ENCODE results near the gene SFMBT1. TPM values are rescaled to one million over a fixed set of nuclear protein-coding genes. Genes with fewer than 3 reads are reported as not detected.

The SFMBT1 gene
- total RNA-seq, 6 experiments from 2014 or later: 9.2 to 14.0 (median 10.7) TPM

DNA sequence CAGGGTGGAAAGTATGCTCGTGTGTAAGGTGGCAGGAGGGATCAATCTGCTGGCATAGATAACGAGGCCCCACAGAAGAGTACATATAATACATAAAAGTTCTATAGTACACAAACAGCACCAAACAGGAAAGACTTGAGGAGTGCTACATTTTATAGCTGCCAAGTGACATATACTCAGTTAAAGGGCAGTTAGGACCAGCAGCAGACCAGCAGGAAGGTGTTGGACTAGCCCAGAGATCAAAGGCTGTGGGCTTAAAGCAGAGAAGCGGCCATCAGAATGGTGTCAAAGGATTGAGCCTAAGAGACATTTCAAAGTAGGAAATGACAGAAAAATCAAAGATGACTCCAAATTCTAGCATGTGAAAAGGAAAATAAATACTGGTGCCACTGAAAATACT is 34.5 kb downstream of the SFMBT1 start:
- H3K36me3 ChIP-seq: no peaks in the 10 kb centered on the region
- ATAC-seq (no peak), DNase-seq (no peak)
- no peaks in the 10 kb centered on the region for H3K4me1 ChIP-seq
- intact Hi-C loops (cut with DNase I): no loop called here
- TF ChIP-seq POLR2A (IDR thresholded peaks at IDR 0.05): no peak
- TF ChIP-seq, protein P1, sequence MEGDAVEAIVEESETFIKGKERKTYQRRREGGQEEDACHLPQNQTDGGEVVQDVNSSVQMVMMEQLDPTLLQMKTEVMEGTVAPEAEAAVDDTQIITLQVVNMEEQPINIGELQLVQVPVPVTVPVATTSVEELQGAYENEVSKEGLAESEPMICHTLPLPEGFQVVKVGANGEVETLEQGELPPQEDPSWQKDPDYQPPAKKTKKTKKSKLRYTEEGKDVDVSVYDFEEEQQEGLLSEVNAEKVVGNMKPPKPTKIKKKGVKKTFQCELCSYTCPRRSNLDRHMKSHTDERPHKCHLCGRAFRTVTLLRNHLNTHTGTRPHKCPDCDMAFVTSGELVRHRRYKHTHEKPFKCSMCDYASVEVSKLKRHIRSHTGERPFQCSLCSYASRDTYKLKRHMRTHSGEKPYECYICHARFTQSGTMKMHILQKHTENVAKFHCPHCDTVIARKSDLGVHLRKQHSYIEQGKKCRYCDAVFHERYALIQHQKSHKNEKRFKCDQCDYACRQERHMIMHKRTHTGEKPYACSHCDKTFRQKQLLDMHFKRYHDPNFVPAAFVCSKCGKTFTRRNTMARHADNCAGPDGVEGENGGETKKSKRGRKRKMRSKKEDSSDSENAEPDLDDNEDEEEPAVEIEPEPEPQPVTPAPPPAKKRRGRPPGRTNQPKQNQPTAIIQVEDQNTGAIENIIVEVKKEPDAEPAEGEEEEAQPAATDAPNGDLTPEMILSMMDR (IDR thresholded peaks at IDR 0.05): no peak
- H3K27me3 ChIP-seq: no peaks in the 10 kb centered on the region
- no peaks in the 10 kb centered on the region for H3K9me3 ChIP-seq
- H3K4me3 ChIP-seq: no peak overlapping the region
- no peak overlapping the region for H3K27ac ChIP-seq
- 89% methylated on average over 2 of the region's 3 CpGs for WGBS (ENCODE audit: insufficient coverage, low coverage, low lambda C conversion rate, missing lambda C conversion rate)

DNA sequence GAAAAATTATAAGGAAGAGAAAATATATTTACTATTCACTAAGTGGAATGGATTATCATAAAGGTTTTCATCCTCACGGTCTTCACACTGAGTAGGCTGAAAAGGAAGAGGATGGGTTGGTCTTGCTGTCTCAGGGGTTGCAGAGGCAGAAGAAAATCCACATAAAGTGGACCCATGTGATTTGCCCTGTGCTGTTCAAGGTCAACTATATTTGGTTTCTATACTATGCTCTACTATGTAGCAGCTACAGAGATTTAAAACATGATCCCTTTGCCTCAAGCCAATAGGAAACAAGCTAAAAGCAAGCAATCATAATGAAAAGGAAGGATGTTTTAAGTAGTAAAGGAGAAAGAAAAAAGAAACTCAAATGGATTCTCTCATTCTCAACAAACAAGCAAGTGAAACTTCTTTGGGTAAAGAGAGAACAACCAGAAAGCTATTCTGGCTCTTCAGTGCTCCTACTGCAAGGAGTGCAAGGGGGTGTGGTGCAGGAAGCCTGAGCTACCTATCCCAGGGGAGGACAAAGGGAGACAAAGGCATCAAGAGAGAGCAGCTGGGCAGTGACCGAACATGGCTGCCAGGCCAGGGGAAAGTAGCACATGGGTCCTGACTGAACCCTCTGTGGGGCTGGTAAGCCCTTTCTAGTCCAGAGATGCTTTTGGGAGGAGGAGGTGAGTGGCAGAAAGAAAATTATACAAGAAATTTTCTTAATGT is 35.9 kb downstream of the SFMBT1 start:
- 85% methylated on average over 2 of the region's 2 CpGs for WGBS (ENCODE audit: insufficient coverage, low coverage, low lambda C conversion rate, missing lambda C conversion rate)
- ATAC-seq: no peak

DNA sequence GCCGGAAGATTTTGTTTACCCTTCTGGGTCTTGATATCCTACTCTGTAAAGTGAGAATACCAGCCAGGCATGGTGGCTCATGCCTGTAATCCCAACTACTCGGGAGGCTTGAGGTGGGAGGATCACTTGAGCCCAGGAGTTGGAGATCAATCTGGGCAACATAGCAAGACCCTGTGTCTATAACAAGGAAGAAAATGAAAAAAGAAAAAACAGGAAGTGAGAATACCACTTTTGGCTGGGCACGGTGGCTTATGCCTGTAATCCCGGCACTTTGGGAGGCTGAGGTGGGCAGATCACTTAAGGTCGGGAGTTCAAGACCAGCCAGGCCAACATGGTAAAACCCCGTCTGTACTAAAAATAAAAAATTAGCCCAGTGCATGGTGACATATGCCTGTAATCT is 36.9 kb downstream of the SFMBT1 start:
- ATAC-seq (no peak), DNase-seq (no peak)
- no peaks in the 10 kb centered on the region for H3K4me1 ChIP-seq
- intact Hi-C loops (cut with DNase I): no loop called here
- no peak overlapping the region for H3K4me3 ChIP-seq
- TF ChIP-seq POLR2A (IDR thresholded peaks at IDR 0.05): no peak
- TF ChIP-seq, protein P1 (IDR thresholded peaks at IDR 0.05): no peak
- H3K27me3 ChIP-seq: no peaks in the 10 kb centered on the region
- H3K27ac ChIP-seq: no peak overlapping the region
- no peaks in the 10 kb centered on the region for H3K9me3 ChIP-seq
- no peaks in the 10 kb centered on the region for H3K36me3 ChIP-seq
- WGBS (ENCODE audit: insufficient coverage, low coverage, low lambda C conversion rate, missing lambda C conversion rate): 80% methylated on average over 6 of the region's 6 CpGs

More for the DNA sequence above, 35.9 kb downstream of the SFMBT1 start:
- Histone ChIP-seq H3K27ac (no peak overlapping the region), H3K4me3 (no peak overlapping the region), H3K27me3 (no peaks in the 10 kb centered on the region), H3K9me3 (no peaks in the 10 kb centered on the region), H3K4me1 (no peaks in the 10 kb centered on the region), H3K36me3 (no peaks in the 10 kb centered on the region)
- intact Hi-C loops (cut with DNase I): no loop called here
- TF ChIP-seq, protein P1 (IDR thresholded peaks at IDR 0.05): no peak
- TF ChIP-seq POLR2A (IDR thresholded peaks at IDR 0.05): no peak
- DNase-seq: no peak

DNA sequence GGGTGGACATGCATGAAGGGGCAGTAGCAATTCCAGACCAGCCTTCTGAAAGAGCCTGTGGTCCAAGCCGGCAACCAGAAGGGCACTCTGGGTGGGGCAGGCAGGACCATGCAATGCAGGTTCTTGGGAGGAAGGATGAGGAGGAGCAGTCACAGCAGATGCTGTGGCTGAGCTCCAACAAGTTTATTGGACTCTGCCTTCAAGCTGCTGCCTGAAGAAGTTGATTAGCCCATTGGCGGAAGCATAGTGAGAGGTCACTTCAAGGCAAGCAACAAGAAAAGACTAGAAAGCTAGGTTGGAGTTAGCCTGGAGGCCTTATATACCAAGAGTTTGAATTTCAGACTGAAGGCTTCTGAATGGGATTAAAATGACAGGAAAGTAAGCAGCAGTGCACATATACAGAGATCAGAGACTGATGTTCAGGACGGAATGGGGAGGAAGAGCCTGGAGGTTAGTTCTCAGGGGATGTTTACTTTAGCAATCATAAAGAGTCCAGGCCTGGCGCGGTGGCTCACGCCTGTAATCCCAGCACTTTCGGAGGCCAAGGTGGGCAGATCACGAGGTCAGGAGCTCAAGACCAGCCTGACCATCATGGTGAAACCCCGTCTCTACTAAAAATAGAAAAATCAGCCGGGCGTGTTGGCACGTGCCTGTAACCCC is 39.9 kb downstream of the SFMBT1 start:
- intact Hi-C loops (cut with DNase I): no loop called here
- no peaks in the 10 kb centered on the region for H3K27me3 ChIP-seq
- DNase-seq (no peak), ATAC-seq (no peak)
- no peak overlapping the region for H3K27ac ChIP-seq
- no peak overlapping the region for H3K4me3 ChIP-seq
- 89% methylated on average over 6 of the region's 12 CpGs for WGBS (ENCODE audit: insufficient coverage, low coverage, low lambda C conversion rate, missing lambda C conversion rate)
- H3K9me3 ChIP-seq: no peaks in the 10 kb centered on the region
- no peak for TF ChIP-seq POLR2A (IDR thresholded peaks at IDR 0.05)
- TF ChIP-seq, protein P1 (IDR thresholded peaks at IDR 0.05): no peak
- no peaks in the 10 kb centered on the region for H3K4me1 ChIP-seq
- H3K36me3 ChIP-seq: no peaks in the 10 kb centered on the region

Measured in right lobe of liver (tissue), 6 donors.